ENCODE results near the gene LHX4.

The LHX4 gene

GRCh38 chr1:180299479-180300221 lies 69.6 kb downstream of the LHX4 start:
- no peak for DNase-seq (ENCODE audit: low spot score)

DNA sequence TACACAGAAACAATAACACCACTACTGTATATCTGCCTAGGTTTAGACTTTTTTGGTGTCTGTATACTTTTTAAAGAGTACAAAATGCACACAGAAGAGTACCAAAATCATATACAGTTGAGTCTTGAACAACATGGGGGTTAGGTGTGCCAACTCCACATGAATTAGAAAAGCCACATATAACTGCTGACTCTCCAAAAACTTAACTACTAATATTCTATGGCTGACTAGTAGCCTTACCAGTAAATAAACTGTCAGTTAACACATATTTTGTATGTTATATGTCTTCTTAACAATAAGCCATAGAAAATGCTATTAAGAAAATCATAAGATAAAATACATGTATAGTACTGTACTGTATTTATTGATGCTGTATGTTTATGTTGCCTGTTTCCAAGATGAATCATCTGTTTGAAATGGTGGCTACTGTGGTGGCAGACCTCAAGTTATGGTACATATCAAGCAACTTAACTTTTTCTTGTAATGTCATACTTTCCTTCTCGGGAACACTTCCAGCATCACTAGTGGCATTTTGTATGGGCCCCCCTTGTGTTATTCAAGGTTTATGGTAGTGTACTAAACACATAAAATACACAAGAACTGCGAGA lies 71.2 kb downstream of the LHX4 start:
- DNase-seq (ENCODE audit: low spot score): no peak

GRCh38 chr1:180309338-180309737 lies 79.3 kb downstream of the LHX4 start:
- DNase-seq (ENCODE audit: low spot score): peak; percentile 23

GRCh38 chr1:180310095-180310494 lies 80.0 kb downstream of the LHX4 start:
- DNase-seq (ENCODE audit: low spot score): no peak

DNA sequence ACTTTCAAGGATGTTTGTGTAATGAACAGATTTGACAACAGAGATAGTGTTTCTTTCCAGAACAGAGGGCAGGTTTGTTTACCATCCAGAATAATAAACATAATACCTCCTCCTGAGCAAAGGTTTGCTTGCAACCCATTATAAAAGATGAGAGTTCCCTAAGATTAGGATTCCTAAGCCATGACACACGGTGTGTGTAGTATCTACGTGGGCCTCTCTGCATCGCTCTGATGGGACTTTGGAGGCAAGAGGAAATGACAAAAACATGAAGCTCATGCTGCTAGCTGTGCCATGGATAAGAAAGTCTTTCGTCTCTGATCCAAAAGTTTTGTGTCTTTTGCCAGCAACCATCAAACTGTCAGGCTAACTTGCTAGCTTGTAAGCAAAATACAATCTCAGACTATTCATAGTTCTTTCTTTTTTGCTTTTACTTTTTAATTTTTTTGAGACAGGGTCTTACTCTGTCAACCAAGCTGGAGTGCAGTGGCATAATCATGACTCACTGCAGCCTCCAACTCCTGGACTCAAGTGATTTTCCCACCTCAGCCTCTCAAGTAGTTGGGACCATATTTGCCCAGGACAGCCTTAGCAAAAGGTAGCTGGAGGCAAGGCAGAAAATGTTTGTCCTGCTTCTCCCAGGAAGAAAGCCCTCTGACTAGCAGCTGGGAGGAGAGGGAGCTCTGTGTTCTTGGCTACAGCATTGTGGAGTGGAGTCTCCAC lies 81.1 kb downstream of the LHX4 start:
- DNase-seq (ENCODE audit: low spot score): no peak

DNA sequence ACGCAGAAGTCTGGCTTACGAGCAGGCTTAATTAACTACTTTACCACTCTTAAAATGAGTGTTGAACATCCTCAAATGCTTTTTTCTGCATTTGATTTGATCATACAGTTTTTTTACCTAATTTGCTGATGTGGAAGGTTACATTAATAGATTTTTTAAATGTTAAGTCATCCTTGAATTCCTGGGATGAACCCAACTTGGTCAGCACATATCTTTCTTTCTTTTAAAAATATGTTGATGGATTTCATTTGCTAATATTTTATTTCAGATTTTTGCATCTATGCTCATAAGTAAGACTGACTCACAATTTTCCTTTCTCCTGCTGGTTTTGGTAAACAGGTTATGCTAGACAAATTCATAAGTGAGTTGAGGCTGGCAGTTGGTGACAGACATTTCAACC lies 82.9 kb downstream of the LHX4 start:
- DNase-seq (ENCODE audit: low spot score): no peak

GRCh38 chr1:180327089-180327488 lies 97.0 kb downstream of the LHX4 start:
- DNase-seq (ENCODE audit: low spot score): no peak
